GM18861 (cell line): ENCODE measurements around the gene MIS18A.

Experiments used
- ATAC-seq: cut with Tn5 transposase; IDR thresholded peaks from one replicate; pipeline ENCODE4 v1.9.1; 2021; ENCODE audit not compliant: unreplicated experiment

Gene MIS18A

DNA sequence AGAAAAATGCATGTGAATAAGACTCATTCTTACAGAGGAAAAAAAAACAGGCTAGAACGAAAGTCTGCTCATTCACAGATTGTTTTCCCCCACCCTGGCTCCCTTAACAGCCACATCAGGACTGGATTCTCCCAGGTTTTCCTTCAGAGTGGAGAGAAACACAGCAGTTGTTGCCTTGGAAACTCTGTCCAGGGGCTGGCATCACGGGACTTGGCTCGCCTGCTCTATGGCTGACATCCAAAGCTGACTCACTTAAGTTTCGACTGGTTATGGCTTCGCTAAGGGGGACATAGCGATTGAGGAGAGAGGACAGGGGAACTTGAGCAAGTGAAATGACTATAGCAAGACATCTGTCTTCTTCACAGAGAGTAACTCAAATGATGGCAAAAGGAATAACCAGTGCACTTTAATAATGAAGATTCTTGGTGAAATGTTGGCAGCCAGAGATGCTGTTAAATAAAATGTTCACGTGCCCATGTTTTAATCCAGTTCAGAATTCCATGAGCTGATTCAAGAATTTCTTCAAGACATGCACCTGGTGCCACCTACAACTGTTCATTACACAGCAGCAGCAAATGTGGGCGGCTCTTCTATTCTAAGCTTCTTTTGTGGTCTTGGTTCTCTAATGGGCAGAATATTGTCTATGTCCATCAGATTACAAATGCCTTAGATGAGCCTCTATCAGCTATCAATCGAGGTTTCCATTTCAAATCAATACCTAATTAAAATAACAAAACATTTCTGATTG is 21.8 kb downstream of the MIS18A start:
- ATAC-seq: no peak

- no peak for ATAC-seq
Measured at GRCh38 chr21:32256251-32256650, 22.6 kb downstream of the MIS18A start.

DNA sequence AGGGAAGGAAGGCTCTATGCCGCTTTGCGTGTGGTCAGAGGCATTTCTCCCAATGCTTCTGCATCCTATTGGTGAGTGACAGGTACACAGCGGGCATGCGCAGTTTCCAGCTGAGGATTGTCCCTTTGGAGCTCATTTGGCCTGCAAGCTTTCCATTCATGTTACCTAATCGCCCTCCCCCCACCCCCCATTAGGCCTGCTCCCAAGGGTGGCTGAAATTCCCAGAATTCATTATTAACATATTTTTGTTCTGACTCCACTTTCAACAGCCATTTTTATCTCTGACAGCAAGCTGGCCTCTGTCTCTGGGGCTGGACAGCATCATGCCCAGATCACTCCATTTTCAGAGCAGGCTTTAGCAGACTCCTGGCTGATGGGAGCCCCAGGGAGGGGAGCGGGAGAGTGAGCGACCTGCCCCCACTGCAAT is 25.6 kb downstream of the MIS18A start:
- no peak for ATAC-seq

DNA sequence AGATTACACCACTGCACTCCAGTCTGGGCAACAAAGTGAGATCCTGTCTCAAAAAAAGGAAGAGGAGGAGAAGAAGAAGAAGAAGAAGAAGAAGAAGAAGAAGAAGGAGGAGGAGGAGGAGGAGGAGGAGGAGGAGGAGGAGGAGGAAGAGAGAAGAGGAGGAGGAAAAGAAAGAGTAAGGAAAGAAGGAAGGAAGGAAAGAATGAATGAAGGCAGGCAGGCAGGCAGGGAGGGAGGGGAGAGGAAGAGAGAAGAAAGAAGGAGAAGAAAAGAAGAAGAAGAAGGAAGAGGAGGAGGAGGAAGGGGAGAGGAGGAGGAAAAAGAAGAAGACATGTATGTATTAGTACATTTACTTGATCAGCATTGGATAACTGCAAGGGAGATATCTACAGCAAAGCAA is 26.7 kb downstream of the MIS18A start:
- ATAC-seq: no peak

DNA sequence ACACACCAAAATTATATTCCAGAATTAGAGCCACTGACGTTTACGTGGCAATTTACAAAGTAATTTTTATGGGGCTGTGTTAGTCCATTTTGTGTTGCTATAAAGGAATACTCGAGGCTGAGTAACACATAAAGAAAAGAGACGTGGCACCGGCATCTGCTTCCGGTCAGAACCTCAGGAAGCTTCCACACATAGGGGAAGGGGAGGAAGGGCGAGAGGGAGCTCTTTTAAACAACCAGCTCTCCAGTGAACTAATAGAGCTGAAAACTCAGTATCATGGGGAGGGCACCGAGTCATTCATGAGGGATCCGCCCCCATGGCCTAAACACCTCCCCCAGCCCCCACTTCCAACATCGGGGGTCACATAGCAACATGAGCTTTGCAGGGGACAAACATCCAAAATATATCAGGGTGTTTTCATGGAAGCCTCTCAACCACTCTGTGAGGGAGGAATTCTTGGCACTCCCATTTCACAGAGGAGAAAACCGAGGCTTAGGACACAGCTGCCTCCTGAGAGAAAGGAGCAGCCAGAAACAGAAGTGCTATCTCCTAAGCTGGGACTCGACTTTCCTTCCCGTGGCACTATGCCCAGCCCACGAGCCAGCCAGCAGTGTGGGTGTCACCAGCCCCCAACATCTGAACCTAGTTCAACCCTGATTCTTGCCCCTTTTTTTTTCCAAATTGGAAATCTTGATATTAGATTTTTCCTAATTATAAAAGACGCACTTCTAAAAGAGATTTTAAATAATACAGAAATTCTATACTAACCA is 29.2 kb downstream of the MIS18A start:
- ATAC-seq: no peak

GRCh38 chr21:32248571-32249461 is 30.0 kb downstream of the MIS18A start:
- no peak for ATAC-seq

- no peak for ATAC-seq
Measured at GRCh38 chr21:32246571-32247140, 32.2 kb downstream of the MIS18A start.

- no peak for ATAC-seq
Measured at GRCh38 chr21:32245971-32246370, 32.9 kb downstream of the MIS18A start.

GRCh38 chr21:32240851-32241687 is 37.8 kb downstream of the MIS18A start:
- no peak for ATAC-seq

DNA sequence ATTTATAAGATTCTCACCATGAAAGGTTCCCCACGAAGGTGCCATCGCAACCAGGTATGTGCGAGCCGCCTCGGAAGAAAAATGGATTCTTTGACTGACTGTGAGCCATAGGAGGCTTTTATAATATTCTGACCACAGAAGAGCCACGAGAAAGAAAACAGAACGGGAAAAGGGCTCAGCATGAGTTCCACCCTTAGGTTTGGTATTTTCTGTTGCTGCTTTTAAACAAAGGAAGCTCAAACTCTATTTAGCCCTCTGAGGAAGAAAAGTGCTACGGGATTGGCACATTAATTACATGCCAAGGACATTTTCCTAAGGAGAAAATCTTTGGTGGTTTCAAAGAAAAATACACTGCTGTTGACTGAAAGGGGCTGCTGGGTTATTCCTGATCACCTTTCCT is 39.3 kb downstream of the MIS18A start:
- no peak for ATAC-seq

DNA sequence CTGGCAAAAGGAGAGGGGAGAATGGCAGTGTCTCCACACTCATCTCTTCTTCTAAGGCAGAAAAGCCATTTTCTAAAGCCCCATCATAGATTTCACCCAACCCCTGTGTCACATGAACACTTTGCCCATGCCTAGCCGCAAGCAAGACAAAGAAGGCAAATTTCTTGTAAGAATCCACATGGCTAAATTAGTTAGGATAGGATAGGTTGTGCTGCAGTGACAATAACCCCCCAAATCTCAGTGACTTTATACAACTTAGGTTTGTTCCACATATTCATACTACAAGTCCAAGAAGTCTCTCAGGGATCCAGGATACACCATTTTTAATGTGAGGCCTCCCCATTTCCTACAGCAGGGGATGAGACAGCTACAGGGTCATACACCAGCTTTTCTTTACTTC is 40.8 kb downstream of the MIS18A start:
- ATAC-seq: no peak

DNA sequence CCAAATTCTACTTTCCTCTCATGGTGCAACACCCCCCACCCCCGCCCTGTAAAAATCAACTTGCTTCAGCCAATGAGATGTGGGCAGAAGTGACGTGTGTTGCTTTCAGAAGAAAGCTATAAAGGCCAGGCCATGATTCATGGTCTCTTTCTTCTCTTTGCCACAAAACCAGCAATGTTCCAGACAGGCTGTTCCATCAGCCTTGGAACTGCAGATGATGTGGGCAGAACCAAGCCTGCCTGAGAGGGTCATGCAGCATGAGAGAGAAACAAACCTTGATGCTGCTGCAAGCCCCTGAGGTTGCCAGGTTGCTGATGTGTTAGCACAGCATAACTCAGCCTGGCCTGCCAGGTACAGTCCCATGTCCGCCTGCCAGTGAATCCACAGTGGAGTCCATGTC is 41.8 kb downstream of the MIS18A start:
- no peak for ATAC-seq

- no peak for ATAC-seq
Measured at GRCh38 chr21:32233722-32234301, 45.0 kb downstream of the MIS18A start.

GRCh38 chr21:32233055-32233546 is 45.7 kb downstream of the MIS18A start:
- no peak for ATAC-seq

DNA sequence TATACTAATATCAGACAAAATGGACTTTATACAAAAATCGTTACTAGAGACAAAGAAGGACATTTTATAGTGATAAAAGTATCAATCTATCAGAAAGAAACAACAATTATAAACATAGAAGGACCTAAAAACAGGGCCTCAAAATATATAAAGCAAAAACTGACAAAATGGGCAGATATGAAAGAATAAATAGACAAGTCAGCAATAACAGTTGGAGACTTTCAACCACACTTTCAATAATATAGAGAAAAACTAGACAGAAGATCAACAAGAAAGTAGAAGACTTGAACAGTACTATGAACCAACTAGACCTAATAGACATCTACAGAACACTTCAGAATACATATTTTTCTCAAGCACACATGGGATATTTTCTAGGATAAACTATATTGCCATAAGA is 52.4 kb downstream of the MIS18A start:
- ATAC-seq: no peak
